SK-N-SH treated with all-trans-retinoic acid at 6 μM for 48 hours (cell line): ENCODE measurements around the gene ARVCF.

Source experiments
- ATAC-seq: fragments of 200-7000 bp; cut with Tn5 transposase; 3 replicates; pipeline ENCODE4 v1.9.1; 2020; ENCODE audit warnings: mild to moderate bottlenecking, moderate library complexity
- ARNTL ChIP-seq: fragments of 450-650 bp; formaldehyde crosslinking; IDR thresholded peaks from 2 replicates; pipeline ENCODE4 v1.5.0; 2020; ENCODE audit warnings: low read depth, mild to moderate bottlenecking, moderate library complexity, borderline replicate concordance
- BACH2 ChIP-seq: fragments of 250-450 bp; sonication (Bioruptor Pico); IDR thresholded peaks from 2 replicates; pipeline ENCODE4 v1.9.0; 2021; ENCODE audit warnings: mild to moderate bottlenecking, borderline replicate concordance
- CSDC2 ChIP-seq: fragments of 250-450 bp; sonication (Bioruptor Pico); IDR thresholded peaks from 2 replicates; pipeline ENCODE4 v1.5.0; 2020; ENCODE audit warnings: mild to moderate bottlenecking, moderate library complexity
- CSRNP3 ChIP-seq: fragments of 250-450 bp; sonication (Bioruptor Pico); IDR thresholded peaks from 2 replicates; pipeline ENCODE4 v1.5.1; 2021; ENCODE audit warnings: mild to moderate bottlenecking, moderate library complexity
- ESRRG ChIP-seq: fragments of 250-450 bp; sonication (Bioruptor Pico); IDR thresholded peaks from 2 replicates; pipeline ENCODE4 v1.6.1; 2021; ENCODE audit warnings: mild to moderate bottlenecking
- GLIS3 ChIP-seq: fragments of 250-450 bp; sonication (Bioruptor Pico); IDR thresholded peaks from 2 replicates; pipeline ENCODE4 v1.5.0; 2020; ENCODE audit warnings: mild to moderate bottlenecking, moderate library complexity
- ISL1 ChIP-seq: fragments of 250-450 bp; sonication (Bioruptor Pico); IDR thresholded peaks from 2 replicates; pipeline ENCODE4 v2.1.2; 2022; ENCODE audit warnings: mild to moderate bottlenecking, moderate library complexity
- OSR1 ChIP-seq: fragments of 250-450 bp; sonication (Bioruptor Pico); IDR thresholded peaks from 2 replicates; pipeline ENCODE4 v1.8.0; 2022; ENCODE audit warnings: moderate library complexity, mild to moderate bottlenecking, inconsistent platforms
- PPARA ChIP-seq: fragments of 250-450 bp; sonication (Bioruptor Pico); IDR thresholded peaks from 2 replicates; pipeline ENCODE4 v1.5.0; 2020; ENCODE audit warnings: mild to moderate bottlenecking, borderline replicate concordance
- RARB ChIP-seq: fragments of 250-450 bp; sonication (Bioruptor Pico); IDR thresholded peaks from 2 replicates; pipeline ENCODE4 v1.8.0; 2021; ENCODE audit warnings: mild to moderate bottlenecking, moderate library complexity
- SNAI2 ChIP-seq: fragments of 250-450 bp; sonication (Bioruptor Pico); IDR thresholded peaks from 2 replicates; pipeline ENCODE4 v1.5.0; 2020; ENCODE audit warnings: mild to moderate bottlenecking, moderate library complexity
- TCF4 ChIP-seq: fragments of 250-450 bp; sonication (Bioruptor Pico); IDR thresholded peaks from 2 replicates; pipeline ENCODE4 v1.8.0; 2021; ENCODE audit warnings: mild to moderate bottlenecking, moderate library complexity, borderline replicate concordance
- TOX ChIP-seq: fragments of 250-450 bp; sonication (Bioruptor Pico); IDR thresholded peaks from 2 replicates; pipeline ENCODE4 v1.8.0; 2021; ENCODE audit warnings: mild to moderate bottlenecking, moderate library complexity, borderline replicate concordance
- ZFP3 ChIP-seq: fragments of 250-450 bp; sonication (Bioruptor Pico); IDR thresholded peaks from 2 replicates; pipeline ENCODE4 v1.5.0; 2020; ENCODE audit warnings: mild to moderate bottlenecking, moderate library complexity
- ZFP30 ChIP-seq: fragments of 450-650 bp; formaldehyde crosslinking; IDR thresholded peaks from 2 replicates; pipeline ENCODE4 v1.5.0; 2022; ENCODE audit warnings: mild to moderate bottlenecking, moderate library complexity
- ZNF565 ChIP-seq: fragments of 450-650 bp; formaldehyde crosslinking; conservative IDR thresholded peaks from 2 replicates; pipeline ENCODE4 v1.5.0; 2020; ENCODE audit warnings: low read depth, mild to moderate bottlenecking, moderate library complexity
- ZNF70 ChIP-seq: fragments of 450-650 bp; formaldehyde crosslinking; IDR thresholded peaks from 2 replicates; pipeline ENCODE4 v1.5.0; 2020; ENCODE audit warnings: mild to moderate bottlenecking, moderate library complexity
- ZNF8 ChIP-seq: fragments of 450-650 bp; formaldehyde crosslinking; IDR thresholded peaks from 2 replicates; pipeline ENCODE4 v1.5.0; 2020; ENCODE audit warnings: mild to moderate bottlenecking, moderate library complexity
- TF ChIP-seq, protein P1 (sequence below): fragments of 250-450 bp; sonication (Bioruptor Pico); IDR thresholded peaks from 2 replicates; pipeline ENCODE4 v1.5.0; 2020; ENCODE audit warnings: mild to moderate bottlenecking, moderate library complexity
- TF ChIP-seq, protein P2 (sequence below): fragments of 250-450 bp; sonication (Bioruptor Pico); IDR thresholded peaks from 2 replicates; pipeline ENCODE4 v1.8.0; 2020; ENCODE audit warnings: mild to moderate bottlenecking, moderate library complexity, borderline replicate concordance
- TF ChIP-seq, protein P3 (sequence below): fragments of 250-450 bp; sonication (Bioruptor Pico); IDR thresholded peaks from 2 replicates; pipeline ENCODE4 v1.8.0; 2021; ENCODE audit warnings: low read depth, mild to moderate bottlenecking, moderate library complexity, borderline replicate concordance
- TF ChIP-seq, protein P4 (sequence below): fragments of 250-450 bp; sonication (Bioruptor Pico); IDR thresholded peaks from 2 replicates; pipeline ENCODE4 v1.5.1; 2020; ENCODE audit warnings: low read depth, mild to moderate bottlenecking, moderate library complexity

ARVCF gene

DNA sequence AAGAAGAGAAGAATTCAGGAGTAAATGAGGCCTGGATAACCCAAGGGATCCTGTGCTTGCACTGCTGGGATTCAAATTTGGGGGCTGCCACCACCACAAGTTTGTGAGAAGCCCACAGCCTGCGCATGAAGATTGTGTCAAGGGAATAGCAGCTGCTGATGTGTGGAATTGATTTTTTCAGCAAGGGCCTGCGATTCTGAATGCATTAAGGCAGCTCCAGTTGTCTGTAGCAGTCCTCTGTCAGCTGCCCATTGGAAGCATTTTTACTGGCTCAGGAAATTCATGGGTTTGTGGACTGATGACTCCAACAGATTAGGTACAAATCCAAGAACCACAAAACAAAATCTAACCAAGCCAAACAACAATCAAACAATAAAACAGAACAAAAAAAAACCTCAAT, 14.0 kb downstream of the ARVCF start:
- no peak for TF ChIP-seq ESRRG (CRISPR knock-in tag)
- TF ChIP-seq ZFP3 = no peak
- no peak for TF ChIP-seq CSRNP3 (CRISPR knock-in tag)
- TF ChIP-seq RARB (CRISPR knock-in tag) = no peak
- no peak for TF ChIP-seq OSR1 (CRISPR knock-in tag)
- TF ChIP-seq, protein P1, sequence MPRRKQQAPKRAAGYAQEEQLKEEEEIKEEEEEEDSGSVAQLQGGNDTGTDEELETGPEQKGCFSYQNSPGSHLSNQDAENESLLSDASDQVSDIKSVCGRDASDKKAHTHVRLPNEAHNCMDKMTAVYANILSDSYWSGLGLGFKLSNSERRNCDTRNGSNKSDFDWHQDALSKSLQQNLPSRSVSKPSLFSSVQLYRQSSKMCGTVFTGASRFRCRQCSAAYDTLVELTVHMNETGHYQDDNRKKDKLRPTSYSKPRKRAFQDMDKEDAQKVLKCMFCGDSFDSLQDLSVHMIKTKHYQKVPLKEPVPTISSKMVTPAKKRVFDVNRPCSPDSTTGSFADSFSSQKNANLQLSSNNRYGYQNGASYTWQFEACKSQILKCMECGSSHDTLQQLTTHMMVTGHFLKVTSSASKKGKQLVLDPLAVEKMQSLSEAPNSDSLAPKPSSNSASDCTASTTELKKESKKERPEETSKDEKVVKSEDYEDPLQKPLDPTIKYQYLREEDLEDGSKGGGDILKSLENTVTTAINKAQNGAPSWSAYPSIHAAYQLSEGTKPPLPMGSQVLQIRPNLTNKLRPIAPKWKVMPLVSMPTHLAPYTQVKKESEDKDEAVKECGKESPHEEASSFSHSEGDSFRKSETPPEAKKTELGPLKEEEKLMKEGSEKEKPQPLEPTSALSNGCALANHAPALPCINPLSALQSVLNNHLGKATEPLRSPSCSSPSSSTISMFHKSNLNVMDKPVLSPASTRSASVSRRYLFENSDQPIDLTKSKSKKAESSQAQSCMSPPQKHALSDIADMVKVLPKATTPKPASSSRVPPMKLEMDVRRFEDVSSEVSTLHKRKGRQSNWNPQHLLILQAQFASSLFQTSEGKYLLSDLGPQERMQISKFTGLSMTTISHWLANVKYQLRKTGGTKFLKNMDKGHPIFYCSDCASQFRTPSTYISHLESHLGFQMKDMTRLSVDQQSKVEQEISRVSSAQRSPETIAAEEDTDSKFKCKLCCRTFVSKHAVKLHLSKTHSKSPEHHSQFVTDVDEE (CRISPR knock-in tag) = no peak
- no peak for TF ChIP-seq CSDC2
- no peak for TF ChIP-seq ZNF565 (CRISPR knock-in tag)
- TF ChIP-seq PPARA (CRISPR knock-in tag) = no peak
- TF ChIP-seq, protein P2, sequence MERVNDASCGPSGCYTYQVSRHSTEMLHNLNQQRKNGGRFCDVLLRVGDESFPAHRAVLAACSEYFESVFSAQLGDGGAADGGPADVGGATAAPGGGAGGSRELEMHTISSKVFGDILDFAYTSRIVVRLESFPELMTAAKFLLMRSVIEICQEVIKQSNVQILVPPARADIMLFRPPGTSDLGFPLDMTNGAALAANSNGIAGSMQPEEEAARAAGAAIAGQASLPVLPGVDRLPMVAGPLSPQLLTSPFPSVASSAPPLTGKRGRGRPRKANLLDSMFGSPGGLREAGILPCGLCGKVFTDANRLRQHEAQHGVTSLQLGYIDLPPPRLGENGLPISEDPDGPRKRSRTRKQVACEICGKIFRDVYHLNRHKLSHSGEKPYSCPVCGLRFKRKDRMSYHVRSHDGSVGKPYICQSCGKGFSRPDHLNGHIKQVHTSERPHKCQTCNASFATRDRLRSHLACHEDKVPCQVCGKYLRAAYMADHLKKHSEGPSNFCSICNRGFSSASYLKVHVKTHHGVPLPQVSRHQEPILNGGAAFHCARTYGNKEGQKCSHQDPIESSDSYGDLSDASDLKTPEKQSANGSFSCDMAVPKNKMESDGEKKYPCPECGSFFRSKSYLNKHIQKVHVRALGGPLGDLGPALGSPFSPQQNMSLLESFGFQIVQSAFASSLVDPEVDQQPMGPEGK = no peak
- no peak for TF ChIP-seq TOX (CRISPR knock-in tag)
- TF ChIP-seq SNAI2 (CRISPR knock-in tag) = no peak
- no peak for TF ChIP-seq ZNF8 (CRISPR knock-in tag)
- TF ChIP-seq, protein P3, sequence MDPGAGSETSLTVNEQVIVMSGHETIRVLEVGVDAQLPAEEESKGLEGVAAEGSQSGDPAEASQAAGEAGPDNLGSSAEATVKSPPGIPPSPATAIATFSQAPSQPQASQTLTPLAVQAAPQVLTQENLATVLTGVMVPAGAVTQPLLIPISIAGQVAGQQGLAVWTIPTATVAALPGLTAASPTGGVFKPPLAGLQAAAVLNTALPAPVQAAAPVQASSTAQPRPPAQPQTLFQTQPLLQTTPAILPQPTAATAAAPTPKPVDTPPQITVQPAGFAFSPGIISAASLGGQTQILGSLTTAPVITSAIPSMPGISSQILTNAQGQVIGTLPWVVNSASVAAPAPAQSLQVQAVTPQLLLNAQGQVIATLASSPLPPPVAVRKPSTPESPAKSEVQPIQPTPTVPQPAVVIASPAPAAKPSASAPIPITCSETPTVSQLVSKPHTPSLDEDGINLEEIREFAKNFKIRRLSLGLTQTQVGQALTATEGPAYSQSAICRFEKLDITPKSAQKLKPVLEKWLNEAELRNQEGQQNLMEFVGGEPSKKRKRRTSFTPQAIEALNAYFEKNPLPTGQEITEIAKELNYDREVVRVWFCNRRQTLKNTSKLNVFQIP (CRISPR knock-in tag) = no peak
- no peak for TF ChIP-seq TCF4 (CRISPR knock-in tag)
- no peak for TF ChIP-seq ISL1 (CRISPR knock-in tag)
- no peak for TF ChIP-seq BACH2 (CRISPR knock-in tag)
- TF ChIP-seq ARNTL = no peak
- TF ChIP-seq GLIS3 (CRISPR knock-in tag) = no peak
- TF ChIP-seq ZFP30 (CRISPR knock-in tag) = no peak
- ATAC-seq = no peak

DNA sequence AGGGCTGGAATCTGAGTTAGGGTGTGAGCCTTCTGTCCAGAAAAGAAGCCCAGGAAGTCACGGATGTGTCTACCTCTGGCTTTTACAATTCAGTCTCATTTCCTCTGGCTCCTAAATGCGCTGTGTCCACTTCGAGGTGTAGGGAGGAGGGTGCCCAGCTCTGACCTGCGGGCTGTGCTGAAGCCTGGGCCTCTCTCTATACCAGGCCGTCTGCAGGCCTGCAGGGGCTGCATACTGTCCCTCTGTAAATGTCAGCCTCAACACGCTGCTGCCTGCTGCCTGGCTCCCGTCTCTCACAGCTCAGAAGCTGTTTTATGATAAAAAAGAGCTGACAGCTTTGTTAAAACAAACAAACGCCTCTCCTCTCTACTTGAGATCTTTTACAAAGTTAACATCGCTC, 14.5 kb downstream of the ARVCF start:
- no peak for ATAC-seq
- TF ChIP-seq ZNF8 (CRISPR knock-in tag) (no peak), ZFP3 (no peak), ZNF565 (CRISPR knock-in tag) (no peak), BACH2 (CRISPR knock-in tag) (no peak), GLIS3 (CRISPR knock-in tag) (no peak), PPARA (CRISPR knock-in tag) (no peak), ARNTL (no peak), CSDC2 (no peak), SNAI2 (CRISPR knock-in tag) (no peak), TCF4 (CRISPR knock-in tag) (no peak), TOX (CRISPR knock-in tag) (no peak), ISL1 (CRISPR knock-in tag) (no peak), RARB (CRISPR knock-in tag) (no peak), OSR1 (CRISPR knock-in tag) (no peak), ZNF70 (CRISPR knock-in tag) (no peak), CSRNP3 (CRISPR knock-in tag) (no peak)
- TF ChIP-seq, protein P2 = no peak
- TF ChIP-seq, protein P1 (CRISPR knock-in tag) = no peak
- TF ChIP-seq, protein P4, sequence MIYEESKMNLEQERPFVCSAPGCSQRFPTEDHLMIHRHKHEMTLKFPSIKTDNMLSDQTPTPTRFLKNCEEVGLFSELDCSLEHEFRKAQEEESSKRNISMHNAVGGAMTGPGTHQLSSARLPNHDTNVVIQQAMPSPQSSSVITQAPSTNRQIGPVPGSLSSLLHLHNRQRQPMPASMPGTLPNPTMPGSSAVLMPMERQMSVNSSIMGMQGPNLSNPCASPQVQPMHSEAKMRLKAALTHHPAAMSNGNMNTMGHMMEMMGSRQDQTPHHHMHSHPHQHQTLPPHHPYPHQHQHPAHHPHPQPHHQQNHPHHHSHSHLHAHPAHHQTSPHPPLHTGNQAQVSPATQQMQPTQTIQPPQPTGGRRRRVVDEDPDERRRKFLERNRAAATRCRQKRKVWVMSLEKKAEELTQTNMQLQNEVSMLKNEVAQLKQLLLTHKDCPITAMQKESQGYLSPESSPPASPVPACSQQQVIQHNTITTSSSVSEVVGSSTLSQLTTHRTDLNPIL (CRISPR knock-in tag) = no peak
